MCF 10A (cell line): ENCODE measurements around the gene HSD3B7. TPM values are rescaled to one million over a fixed set of nuclear protein-coding genes. Genes with fewer than 3 reads are reported as not detected.

Experiments
- BruUV-seq: library from RNA; stranded (reverse); fragments of 400-500 nt; replicated peaks from 2 replicates; lab custom pipeline; 2021; lab: Mats Ljungman, UMichigan
- CTCF ChIA-PET: fragments of 300-600 bp; sonication (Branson Sonifier 250); formaldehyde crosslinking; extraction: SDS; loops from one replicate; lab custom pipeline; 2021; ENCODE audit warnings: antibody characterized with exemption, inconsistent platforms; lab: Yijun Ruan, JAX
- POLR2A ChIA-PET: fragments of 300-600, 350-650 bp; sonication (Branson Sonifier 250); formaldehyde crosslinking; extraction: SDS; loops from one replicate; lab custom pipeline; 2020; ENCODE audit warnings: antibody characterized with exemption, inconsistent platforms; lab: Yijun Ruan, JAX
- DNase-seq: peaks from one replicate; pipeline ENCODE4 v3.0.0-alpha.2; 2018; ENCODE audit not compliant: unreplicated experiment
- H3K27ac Mint-ChIP-seq: one replicate; pipeline ENCODE4 v1.8.0; 2022; ENCODE audit warnings: mild to moderate bottlenecking, low read depth, mixed read lengths; ENCODE audit not compliant: unreplicated experiment
- H3K27me3 Mint-ChIP-seq: one replicate; pipeline ENCODE4 v1.8.0; 2022; ENCODE audit warnings: mixed read lengths; ENCODE audit not compliant: insufficient read depth, unreplicated experiment
- H3K36me3 Mint-ChIP-seq: one replicate; pipeline ENCODE4 v1.8.0; 2022; ENCODE audit warnings: mild to moderate bottlenecking, moderate library complexity, mixed read lengths; ENCODE audit not compliant: insufficient read depth, unreplicated experiment
- H3K4me1 Mint-ChIP-seq: one replicate; pipeline ENCODE4 v1.8.0; 2022; ENCODE audit warnings: mixed read lengths; ENCODE audit not compliant: insufficient read depth, unreplicated experiment
- H3K4me3 Mint-ChIP-seq: one replicate; pipeline ENCODE4 v1.8.0; 2022; ENCODE audit warnings: mild to moderate bottlenecking, moderate library complexity, mixed read lengths; ENCODE audit not compliant: unreplicated experiment
- H3K9me3 Mint-ChIP-seq: one replicate; pipeline ENCODE4 v1.8.0; 2022; ENCODE audit warnings: mixed read lengths; ENCODE audit not compliant: unreplicated experiment
- CTCF ChIP-seq: fragments of 200-600 bp; IDR thresholded peaks from one replicate; pipeline ENCODE4 v1.8.0; 2022; ENCODE audit warnings: antibody characterized with exemption, mild to moderate bottlenecking; ENCODE audit not compliant: unreplicated experiment
- intact Hi-C: fragments of 100-400 bp; cut with micrococcal nuclease; formaldehyde crosslinking; loops from 2 replicates; pipeline ENCODE4 v1.14.1; 2022
- total RNA-seq: library from RNA; stranded (reverse); gene quantifications from 2 replicates; pipeline ENCODE4 v1.2.3, GENCODE V29; 2022

Gene HSD3B7
- total RNA-seq, 1 experiment from 2014 or later: 5.0 TPM

DNA sequence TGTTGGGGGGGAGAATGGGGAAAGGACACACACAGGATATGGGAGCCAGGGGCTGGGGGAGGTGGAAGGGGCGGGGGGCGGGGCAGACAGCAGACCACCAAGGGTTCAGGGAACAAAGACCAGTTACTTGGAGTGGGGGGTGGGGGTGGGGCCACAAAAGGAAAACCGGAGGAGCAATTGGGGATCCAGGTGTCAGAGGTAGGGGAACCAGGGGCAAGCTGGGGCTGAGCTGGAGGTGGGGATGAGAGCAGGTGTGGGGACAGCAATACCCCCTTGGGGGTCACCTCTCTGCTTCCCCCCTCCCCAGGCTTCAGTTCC, 37.5 kb upstream of the HSD3B7 start:
- no TSS peak for BruUV-seq
- Mint-ChIP-seq H3K4me1 (no peaks in the 10 kb centered on the region), H3K9me3 (no peaks in the 10 kb centered on the region), H3K4me3 (no peak overlapping the region), H3K27me3 (no peaks in the 10 kb centered on the region), H3K27ac (no peak overlapping the region), H3K36me3 (peaks cover 41% of the 10 kb centered on the region)
- POLR2A ChIA-PET: interaction anchor here (1.3 kb wide), 1 partner anchor 101 kb away, joined by 3 read pairs; no protein-coding TSS in a partner anchor
- CTCF ChIA-PET: interaction anchor here (1.0 to 1.2 kb wide), 3 partner anchors 14 to 104 kb away, joined by 3 to 4 read pairs (median 3); no protein-coding TSS in a partner anchor
- intact Hi-C loops: loop anchor here (10.0 kb wide), 1 partner anchor 163 kb away; the partner anchor contains the start of gene ZNF629
- no peak for TF ChIP-seq CTCF
- no peak for DNase-seq

DNA sequence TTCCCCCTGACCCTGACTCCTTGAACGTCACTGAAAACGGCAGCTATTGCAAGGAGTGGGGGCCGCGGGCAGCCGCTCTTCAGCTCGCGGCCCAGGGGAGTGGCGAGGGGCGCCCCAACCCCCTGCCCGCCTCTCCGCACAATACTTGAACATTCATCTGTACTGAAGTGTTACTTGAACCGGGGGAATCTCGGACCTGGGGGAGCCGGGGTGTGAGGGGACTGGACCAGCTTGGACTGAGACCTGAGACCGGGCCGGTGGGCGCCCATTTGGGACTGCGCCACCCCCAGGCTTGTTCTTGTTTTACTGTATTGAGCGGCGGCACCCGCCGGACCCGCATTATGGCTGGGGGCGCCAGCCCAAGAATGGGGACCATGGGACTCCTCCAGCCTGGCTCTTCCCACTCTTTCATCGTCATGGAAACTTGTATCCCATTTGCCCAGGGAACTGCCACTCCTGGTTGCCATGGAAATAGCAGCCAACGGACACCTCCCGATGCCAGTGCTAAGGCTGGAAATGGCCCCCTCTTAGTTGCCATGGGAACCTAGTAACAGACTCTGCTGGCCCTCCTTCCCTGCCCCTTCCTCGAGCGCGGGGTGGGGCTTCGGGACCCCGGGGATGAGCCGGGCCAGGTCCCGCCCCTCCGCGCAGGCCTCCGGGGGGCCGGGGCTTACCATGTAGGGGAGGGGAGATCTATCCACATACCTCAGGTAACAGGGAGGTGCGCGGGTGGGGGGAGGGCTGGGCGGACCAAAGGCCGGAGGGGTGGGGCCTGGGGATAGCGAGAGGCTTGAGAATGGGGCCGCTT, 36.9 kb upstream of the HSD3B7 start:
- TF ChIP-seq CTCF: no peak
- BruUV-seq: no TSS peak
- H3K4me1 Mint-ChIP-seq: no peaks in the 10 kb centered on the region
- peak; percentile 88 for DNase-seq
- CTCF ChIA-PET: interaction anchor here (1.0 to 1.2 kb wide), 3 partner anchors 14 to 104 kb away, joined by 3 to 4 read pairs (median 3); no protein-coding TSS in a partner anchor
- peaks cover 39% of the 10 kb centered on the region for H3K36me3 Mint-ChIP-seq
- H3K27ac Mint-ChIP-seq: peak overlapping the region; percentile 87
- POLR2A ChIA-PET: interaction anchor here (1.3 to 2.9 kb wide), 3 partner anchors 7 to 101 kb away, joined by 3 to 34 read pairs (median 3); partner anchors contain the start of gene SETD1A
- H3K27me3 Mint-ChIP-seq: no peaks in the 10 kb centered on the region
- peak overlapping the region; percentile 94 for H3K4me3 Mint-ChIP-seq
- no peaks in the 10 kb centered on the region for H3K9me3 Mint-ChIP-seq
- intact Hi-C loops: loop anchor here (10.0 kb wide), 1 partner anchor 163 kb away; the partner anchor contains the start of gene ZNF629

DNA sequence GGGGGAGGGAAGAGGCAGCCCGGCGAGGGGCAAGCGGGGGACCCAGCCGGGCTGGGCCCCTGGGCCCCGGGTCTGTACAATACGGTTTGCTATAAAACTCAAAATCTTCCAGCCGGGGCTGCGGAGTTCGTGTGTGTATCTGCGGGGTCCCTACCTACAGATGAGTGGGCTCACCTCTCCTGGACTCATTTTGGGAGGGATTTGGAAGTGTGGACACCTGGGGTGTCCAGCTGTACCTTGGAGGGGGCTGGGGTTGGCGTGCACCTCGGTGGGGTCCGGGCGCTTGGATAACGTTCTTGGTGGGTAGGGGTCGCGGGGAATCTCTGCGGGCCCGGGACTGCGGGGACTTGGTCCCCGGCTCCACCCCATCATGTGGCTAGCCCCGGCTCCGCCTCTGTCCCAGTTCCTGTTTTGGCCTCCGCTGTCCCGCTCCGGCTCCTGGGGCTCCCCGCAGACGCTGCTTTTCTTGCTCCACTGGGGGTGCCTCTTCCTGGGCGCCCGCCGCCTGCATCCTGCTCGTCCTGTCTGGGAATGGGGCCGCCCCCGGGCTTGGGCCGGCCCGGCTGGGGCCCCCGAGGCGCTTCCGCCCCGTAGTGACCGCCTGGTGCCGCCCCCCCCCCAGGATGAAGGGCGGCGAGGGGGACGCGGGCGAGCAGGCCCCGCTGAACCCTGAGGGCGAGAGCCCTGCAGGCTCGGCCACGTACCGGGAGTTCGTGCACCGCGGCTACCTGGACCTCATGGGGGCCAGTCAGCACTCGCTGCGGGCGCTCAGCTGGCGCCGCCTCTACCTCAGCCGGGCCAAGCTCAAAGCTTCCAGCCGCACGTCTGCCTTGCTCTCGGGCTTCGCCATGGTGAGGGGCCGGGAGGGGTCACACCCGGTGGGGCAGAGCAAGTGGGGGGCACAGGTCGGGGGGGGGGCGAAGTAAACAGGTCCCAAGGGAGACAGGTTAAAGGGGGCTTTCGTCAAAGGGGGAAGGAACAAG, 36.0 kb upstream of the HSD3B7 start, which contains the start of gene ORAI3:
TSS of gene ORAI3 (plus strand) at position 402 of the 983 bp plus-strand sequence. CDS start at position 624, 222 bp downstream.
- ChIA-PET CTCF (interaction anchor here (0.6 to 7.4 kb wide), 2 partner anchors 8 to 191 kb away, joined by 3 to 66 read pairs; no protein-coding TSS in a partner anchor), POLR2A (interaction anchor here (0.7 to 2.9 kb wide), 22 partner anchors 8 to 510 kb away, joined by 3 to 34 read pairs (median 5); partner anchors contain the start of genes ARMC5, FUS, KAT8 and PRSS8)
- no TSS peak for BruUV-seq
- no peaks in the 10 kb centered on the region for H3K9me3 Mint-ChIP-seq
- H3K4me1 Mint-ChIP-seq: no peaks in the 10 kb centered on the region
- peak; percentile 70 for DNase-seq
- intact Hi-C loops: loop anchor here (10.0 kb wide), 1 partner anchor 164 kb away; the partner anchor contains the start of gene ZNF629
- peaks cover 39% of the 10 kb centered on the region for H3K36me3 Mint-ChIP-seq
- no peaks in the 10 kb centered on the region for H3K27me3 Mint-ChIP-seq
- peak within 1 kb of the TSS; percentile 94 for H3K4me3 Mint-ChIP-seq
- TF ChIP-seq CTCF: no peak
- H3K27ac Mint-ChIP-seq: peak within 1 kb of the TSS; percentile 87
